Measurements from ENCODE around the gene ENOX1. TPM values are rescaled to one million over a fixed set of nuclear protein-coding genes. Genes with fewer than 3 reads are reported as not detected.

ENOX1 gene
- total and polyA plus RNA-seq, 9 of the 15 experiments (the other 6 are each of a cell fraction or from before 2014, with no cell fraction given), result not detected

DNA sequence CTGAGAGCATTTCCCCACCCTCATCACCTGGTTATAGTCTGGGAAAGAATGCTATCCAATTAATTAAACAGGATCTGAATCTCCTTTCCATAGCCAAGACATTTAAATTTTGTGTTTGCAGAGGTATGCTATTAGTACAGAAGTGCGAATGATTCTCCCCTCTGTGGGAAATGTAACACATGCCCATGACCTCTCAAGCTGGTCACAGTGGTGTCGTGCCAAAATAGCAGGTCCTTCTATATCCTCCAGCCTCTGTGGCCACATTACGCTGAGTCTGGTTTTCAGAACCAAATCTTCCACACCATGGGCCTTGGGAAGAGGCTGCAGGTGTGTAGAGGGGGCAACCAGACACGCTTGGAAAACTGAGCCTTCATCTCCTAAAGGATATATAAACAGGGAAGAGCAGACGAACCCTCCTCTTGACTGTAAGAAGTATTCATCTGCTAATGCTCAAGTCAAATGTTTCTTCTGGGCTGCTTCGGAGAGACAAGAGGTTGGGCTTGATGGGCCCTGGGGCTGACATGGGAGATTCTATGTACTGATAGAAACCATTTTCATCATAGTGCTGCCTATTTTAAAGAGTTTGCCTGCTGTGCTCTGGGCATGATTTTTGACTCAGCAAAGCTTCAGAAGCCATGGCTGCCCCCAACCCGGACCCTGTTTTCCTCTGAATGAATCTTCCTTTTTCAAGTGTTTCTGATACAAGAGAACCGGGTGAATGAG is 565.7 kb downstream of the ENOX1 start:
- no peaks in the 10 kb centered on the region for H3K79me2 ChIP-seq (ENCODE audit: control insufficient read depth, insufficient read depth, low read length)
- WGBS (ENCODE audit: insufficient coverage, low coverage, missing lambda C conversion rate), result 0% methylated on average over 7 of the region's 8 CpGs

More for the DNA sequence above, 565.7 kb downstream of the ENOX1 start:
- H3K4me1 ChIP-seq (replicated peaks in 1 of 2; ENCODE audit: control insufficient read depth in 2 of 2, insufficient read depth in 2 of 2, low read length in 2 of 2), result no peaks in the 10 kb centered on the region
- ChIA-PET POLR2A (no interaction called here), CTCF (ENCODE audit: low intra/inter-chr PET ratio) (no interaction called here)
- ATAC-seq (no peak), FAIRE-seq (no peak), DNase-seq (ENCODE audit: extremely low read depth in 1 of 4, low spot score in 3 of 4) (no peak)
- H3K4me3 ChIP-seq, result no peak overlapping the region
- H4K20me1 ChIP-seq (replicated peaks; ENCODE audit: control insufficient read depth, insufficient read depth, low read length), result no peaks in the 10 kb centered on the region
- in situ Hi-C loops (cut with MboI), result no loop called here
- no peaks in the 10 kb centered on the region for H3K9me3 ChIP-seq (replicated peaks; ENCODE audit: control insufficient read depth, insufficient read depth, low read depth, low read length)
- H3K27me3 ChIP-seq (ENCODE audit: control insufficient read depth in 2 of 2, insufficient read depth in 2 of 2, low read length in 2 of 2), result no peaks in the 10 kb centered on the region
- no peak for TF ChIP-seq TRIM24 (IDR thresholded peaks at IDR 0.05)
- TF ChIP-seq LEF1 (IDR thresholded peaks at IDR 0.05), result no peak
- no peak for TF ChIP-seq KAT7 (CRISPR knock-in tag; IDR thresholded peaks at IDR 0.05; ENCODE audit: borderline replicate concordance)
- no peak for TF ChIP-seq ZBTB8A (IDR thresholded peaks at IDR 0.05; ENCODE audit: partially characterized antibody)
- no peak for TF ChIP-seq PTRF (tag; IDR thresholded peaks at IDR 0.05)
- no peak for TF ChIP-seq HNRNPLL (IDR thresholded peaks at IDR 0.05; ENCODE audit: low read depth, low read length, poor library complexity, severe bottlenecking)
- TF ChIP-seq KDM4B (IDR thresholded peaks at IDR 0.05; ENCODE audit: borderline replicate concordance in 2 of 2, low read depth in 1 of 2), result no peak
- TF ChIP-seq RBM14 (IDR thresholded peaks at IDR 0.05; ENCODE audit: borderline replicate concordance, insufficient read depth, low read depth, low read length), result no peak
- no peak for TF ChIP-seq CSDE1 (IDR thresholded peaks at IDR 0.05)
- TF ChIP-seq ZNF174 (CRISPR knock-in tag; IDR thresholded peaks at IDR 0.05), result no peak
- no peak for TF ChIP-seq ZNF143 (CRISPR knock-in tag; IDR thresholded peaks at IDR 0.05)
- TF ChIP-seq KLF6 (CRISPR knock-in tag; IDR thresholded peaks at IDR 0.05; ENCODE audit: borderline replicate concordance), result no peak
- TF ChIP-seq JUNB (CRISPR knock-in tag; conservative IDR thresholded peaks at IDR 0.05), result no peak
- TF ChIP-seq RB1 (IDR thresholded peaks at IDR 0.05; ENCODE audit: low read depth), result no peak
- no peak for TF ChIP-seq CREB1 (IDR thresholded peaks at IDR 0.05)
- TF ChIP-seq CREB1 (CRISPR knock-in tag; IDR thresholded peaks at IDR 0.05), result no peak
- no peak for TF ChIP-seq ZC3H8 (IDR thresholded peaks at IDR 0.05)
- TF ChIP-seq, protein P1, sequence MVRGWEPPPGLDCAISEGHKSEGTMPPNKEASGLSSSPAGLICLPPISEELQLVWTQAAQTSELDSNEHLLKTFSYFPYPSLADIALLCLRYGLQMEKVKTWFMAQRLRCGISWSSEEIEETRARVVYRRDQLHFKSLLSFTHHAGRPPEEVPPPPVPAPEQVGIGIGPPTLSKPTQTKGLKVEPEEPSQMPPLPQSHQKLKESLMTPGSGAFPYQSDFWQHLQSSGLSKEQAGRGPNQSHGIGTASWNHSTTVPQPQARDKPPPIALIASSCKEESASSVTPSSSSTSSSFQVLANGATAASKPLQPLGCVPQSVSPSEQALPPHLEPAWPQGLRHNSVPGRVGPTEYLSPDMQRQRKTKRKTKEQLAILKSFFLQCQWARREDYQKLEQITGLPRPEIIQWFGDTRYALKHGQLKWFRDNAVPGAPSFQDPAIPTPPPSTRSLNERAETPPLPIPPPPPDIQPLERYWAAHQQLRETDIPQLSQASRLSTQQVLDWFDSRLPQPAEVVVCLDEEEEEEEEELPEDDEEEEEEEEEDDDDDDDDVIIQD (CRISPR knock-in tag; IDR thresholded peaks at IDR 0.05), result no peak
- TF ChIP-seq KDM5B (IDR thresholded peaks at IDR 0.05; ENCODE audit: insufficient replicate concordance, low read depth, low read length), result no peak
- TF ChIP-seq MYBL2 (IDR thresholded peaks at IDR 0.05; ENCODE audit: low read depth), result no peak
- TF ChIP-seq MYBL2 (CRISPR knock-in tag; IDR thresholded peaks at IDR 0.05; ENCODE audit: borderline replicate concordance), result no peak
- H3K36me3 ChIP-seq (ENCODE audit: control insufficient read depth, insufficient read depth, low read length), result no peaks in the 10 kb centered on the region
- H2AFZ ChIP-seq (ENCODE audit: low read depth, low read length), result no peak overlapping the region
- no peaks in the 10 kb centered on the region for H3K9me1 ChIP-seq (ENCODE audit: control insufficient read depth, insufficient read depth, low read length)
- no TSS peak for BruUV-seq (replicated peaks)
- H3K9ac ChIP-seq (ENCODE audit: insufficient read depth in 1 of 2, low read depth in 2 of 2, low read length in 2 of 2), result no peak overlapping the region
- no peak overlapping the region for H3K4me2 ChIP-seq (ENCODE audit: insufficient read depth, low read length)
- no peak overlapping the region for H3K27ac ChIP-seq (ENCODE audit: extremely low read depth, low read depth, low read length)
- intact Hi-C loops (cut with micrococcal nuclease), result no loop called here
